SJSA1 (cell line): Measurements from ENCODE around the gene PIAS4. TPM values are rescaled to one million over a fixed set of nuclear protein-coding genes. Genes with fewer than 3 reads are reported as not detected.

Experiments
- DNase-seq, 2 experiments: peaks; one replicate each; pipeline ENCODE4 v3.0.0-alpha.2; 2015 to 2020; ENCODE audit warnings: low spot score in 2 of 2, low read depth in 1 of 2
- H3K27ac ChIP-seq: fragments of 250-450 bp; sonication (Bioruptor Pico); 2 replicates; pipeline ENCODE4 v1.5.1; 2020; ENCODE audit warnings: mild to moderate bottlenecking, moderate library complexity
- H3K27me3 ChIP-seq: fragments of 250-450 bp; sonication (Bioruptor Pico); replicated peaks from 2 replicates; pipeline ENCODE4 v1.5.1; 2020; ENCODE audit warnings: mild to moderate bottlenecking, moderate library complexity
- H3K36me3 ChIP-seq: fragments of 250-450 bp; sonication (Bioruptor Pico); 2 replicates; pipeline ENCODE4 v1.5.1; 2020; ENCODE audit warnings: mild to moderate bottlenecking
- H3K4me1 ChIP-seq: fragments of 250-450 bp; sonication (Bioruptor Pico); replicated peaks from 2 replicates; pipeline ENCODE4 v1.6.1; 2021; ENCODE audit warnings: mild to moderate bottlenecking
- H3K4me3 ChIP-seq: fragments of 250-450 bp; sonication (Bioruptor Pico); 2 replicates; pipeline ENCODE4 v1.5.1; 2020; ENCODE audit warnings: mild to moderate bottlenecking
- H3K9me3 ChIP-seq: fragments of 250-450 bp; sonication (Bioruptor Pico); replicated peaks from 2 replicates; pipeline ENCODE4 v1.5.1; 2020; ENCODE audit warnings: mild to moderate bottlenecking
- total RNA-seq: library from RNA; depleted of rRNA; stranded (reverse); fragments of >200 nt; shearing (Covaris generic); gene quantifications from 2 replicates; pipeline ENCODE4 v1.2.3, GENCODE V29; 2014

Gene PIAS4
- total RNA-seq, 1 experiment from 2014 or later = 17.3 TPM

DNA sequence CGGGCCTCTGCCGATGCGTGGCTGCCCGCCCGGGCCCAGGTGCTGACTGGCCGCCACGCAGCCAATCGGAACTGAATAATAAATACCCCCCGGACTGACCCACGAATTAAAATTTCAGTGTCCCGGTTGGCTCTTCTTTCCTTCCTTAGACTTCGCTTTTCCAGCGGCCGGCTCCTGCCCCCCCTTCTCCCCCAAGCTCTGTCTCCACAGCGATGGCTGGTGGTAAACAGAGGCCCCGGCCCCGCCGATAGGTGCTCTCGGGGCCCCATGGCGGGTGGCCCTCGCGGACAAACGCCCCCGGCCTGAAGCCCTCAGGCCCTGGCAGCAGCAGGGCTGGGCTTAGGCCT, 56.6 kb downstream of the PIAS4 start:
- H3K4me1 ChIP-seq = peaks cover 25% of the 10 kb centered on the region
- 0 out of 2 replicates have a peak, but pooled peaks cover 4% of the 10 kb centered on the region for H3K27me3 ChIP-seq
- no peak for DNase-seq
- peak overlapping the region; percentile 89 for H3K4me3 ChIP-seq
- peak overlapping the region; percentile 84 for H3K27ac ChIP-seq
- peaks cover 55% of the 10 kb centered on the region for H3K36me3 ChIP-seq
- no peaks in the 10 kb centered on the region for H3K9me3 ChIP-seq

DNA sequence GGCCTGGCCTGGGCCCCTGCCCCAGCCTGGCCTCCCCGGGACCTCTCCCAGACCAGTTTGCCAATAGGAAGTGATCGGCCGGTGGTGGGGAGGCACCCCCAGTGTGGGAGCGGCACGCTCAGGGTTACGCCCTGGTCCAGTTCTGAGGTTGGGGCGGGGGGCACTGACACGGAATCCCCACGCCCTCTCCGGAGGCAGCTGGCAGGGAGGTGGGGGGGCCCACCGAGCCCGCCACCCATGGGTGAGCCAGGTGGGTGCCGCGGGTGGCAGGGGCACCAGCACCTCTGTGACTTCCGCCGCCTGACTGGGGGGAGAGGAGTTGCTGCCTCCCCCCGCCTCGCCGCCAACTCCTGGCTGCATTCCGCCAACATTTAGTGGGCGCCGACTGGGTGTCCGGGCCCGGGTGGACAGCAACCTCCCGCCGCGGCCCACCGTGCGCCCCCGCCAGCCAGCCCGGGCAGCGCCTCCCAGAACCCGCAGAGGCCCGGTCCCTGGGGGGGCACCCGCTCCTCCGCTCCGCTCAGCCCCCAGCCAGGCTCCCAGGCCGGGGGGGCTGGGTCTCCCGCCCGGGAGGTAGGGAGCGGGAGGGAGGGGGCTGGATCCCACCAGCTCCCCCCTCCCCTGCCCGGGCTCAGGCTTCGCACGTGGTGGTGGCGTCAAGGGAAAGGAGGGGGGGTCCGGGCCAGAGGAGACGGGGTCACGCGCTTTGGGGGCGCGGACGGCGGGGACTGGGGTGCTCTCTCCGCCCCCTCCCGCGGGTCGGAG, 57.1 kb downstream of the PIAS4 start:
- peak; percentile 40 to 58 for DNase-seq
- Histone ChIP-seq H3K9me3 (no peaks in the 10 kb centered on the region), H3K27me3 (0 out of 2 replicates have a peak, but pooled peaks cover 4% of the 10 kb centered on the region), H3K4me1 (peaks cover 20% of the 10 kb centered on the region), H3K27ac (peak overlapping the region; percentile 84), H3K36me3 (peaks cover 51% of the 10 kb centered on the region), H3K4me3 (peak overlapping the region; percentile 89)

DNA sequence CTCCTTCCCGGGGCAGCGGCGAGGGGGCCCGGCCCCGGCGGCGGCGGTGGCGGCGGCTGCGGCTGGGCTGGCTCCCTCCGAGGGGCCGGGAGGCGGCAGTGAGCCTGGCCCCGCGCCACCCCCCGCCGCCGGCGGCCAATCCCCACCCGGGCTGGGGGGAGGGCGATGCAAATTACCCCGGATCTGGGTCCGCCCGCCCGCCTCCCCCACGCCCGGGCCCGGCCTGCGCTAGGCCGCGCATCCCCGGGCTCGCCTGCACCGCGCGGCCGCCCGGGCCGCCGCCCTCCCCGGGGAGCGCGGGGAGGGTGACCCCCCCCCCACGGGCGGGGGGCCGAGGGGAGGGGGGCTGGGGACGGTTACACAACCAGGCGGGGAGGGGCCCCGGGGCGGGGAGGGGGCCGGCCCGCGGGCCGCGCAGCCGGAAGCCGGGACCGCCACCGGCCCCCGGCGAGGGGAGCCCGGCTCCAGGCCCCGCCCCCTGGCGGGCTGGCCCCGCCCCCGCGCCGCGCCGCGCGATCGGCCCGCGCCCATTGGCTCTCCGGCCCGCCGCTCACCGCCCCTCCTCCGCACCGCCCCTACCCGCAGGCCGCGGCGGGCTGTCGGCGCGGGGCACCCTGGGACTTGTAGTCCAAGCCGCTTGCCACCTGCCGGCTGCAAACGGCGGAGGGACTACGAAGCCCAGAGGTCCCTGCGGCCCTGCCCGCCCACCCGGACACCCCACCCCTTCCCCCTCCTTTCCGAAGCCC, 58.1 kb downstream of the PIAS4 start:
- H3K4me3 ChIP-seq = peak overlapping the region; percentile 89

DNA sequence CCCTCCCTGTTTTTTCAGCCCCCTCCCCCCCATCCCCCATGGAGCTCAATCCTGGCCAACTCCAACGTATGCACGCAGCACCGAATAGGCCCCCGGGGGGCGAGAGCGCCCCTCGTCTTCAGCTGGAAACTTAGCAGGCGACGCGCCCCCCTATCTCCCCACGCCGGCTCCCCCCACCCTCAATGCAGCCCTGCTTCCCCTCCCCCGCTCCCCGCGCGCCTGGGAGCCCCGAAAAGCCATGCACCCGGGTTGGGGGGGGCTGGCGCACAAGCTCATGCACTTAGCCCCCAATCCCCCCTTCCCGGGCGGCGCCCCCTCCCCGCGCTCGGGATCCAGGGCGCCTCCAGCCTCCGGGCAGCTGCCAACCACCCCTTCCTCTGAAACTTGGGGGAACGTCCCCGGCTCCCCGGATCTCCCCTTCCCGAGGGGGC, 58.7 kb downstream of the PIAS4 start:
- Histone ChIP-seq H3K4me1 (peaks cover 18% of the 10 kb centered on the region), H3K36me3 (peaks cover 41% of the 10 kb centered on the region), H3K4me3 (peak overlapping the region; percentile 95), H3K9me3 (no peaks in the 10 kb centered on the region), H3K27ac (peak overlapping the region; percentile 42; the same call in 1 of the 2 replicates), H3K27me3 (0 out of 2 replicates have a peak, but pooled peaks cover 4% of the 10 kb centered on the region)
- DNase-seq = no peak

More for the DNA sequence above, 58.1 kb downstream of the PIAS4 start:
- Histone ChIP-seq H3K36me3 (peaks cover 42% of the 10 kb centered on the region), H3K27me3 (0 out of 2 replicates have a peak, but pooled peaks cover 4% of the 10 kb centered on the region), H3K9me3 (no peaks in the 10 kb centered on the region), H3K4me1 (peaks cover 18% of the 10 kb centered on the region), H3K27ac (no peak overlapping the region; the same call in 1 of the 2 replicates)
- DNase-seq = peak; percentile 85 to 97

DNA sequence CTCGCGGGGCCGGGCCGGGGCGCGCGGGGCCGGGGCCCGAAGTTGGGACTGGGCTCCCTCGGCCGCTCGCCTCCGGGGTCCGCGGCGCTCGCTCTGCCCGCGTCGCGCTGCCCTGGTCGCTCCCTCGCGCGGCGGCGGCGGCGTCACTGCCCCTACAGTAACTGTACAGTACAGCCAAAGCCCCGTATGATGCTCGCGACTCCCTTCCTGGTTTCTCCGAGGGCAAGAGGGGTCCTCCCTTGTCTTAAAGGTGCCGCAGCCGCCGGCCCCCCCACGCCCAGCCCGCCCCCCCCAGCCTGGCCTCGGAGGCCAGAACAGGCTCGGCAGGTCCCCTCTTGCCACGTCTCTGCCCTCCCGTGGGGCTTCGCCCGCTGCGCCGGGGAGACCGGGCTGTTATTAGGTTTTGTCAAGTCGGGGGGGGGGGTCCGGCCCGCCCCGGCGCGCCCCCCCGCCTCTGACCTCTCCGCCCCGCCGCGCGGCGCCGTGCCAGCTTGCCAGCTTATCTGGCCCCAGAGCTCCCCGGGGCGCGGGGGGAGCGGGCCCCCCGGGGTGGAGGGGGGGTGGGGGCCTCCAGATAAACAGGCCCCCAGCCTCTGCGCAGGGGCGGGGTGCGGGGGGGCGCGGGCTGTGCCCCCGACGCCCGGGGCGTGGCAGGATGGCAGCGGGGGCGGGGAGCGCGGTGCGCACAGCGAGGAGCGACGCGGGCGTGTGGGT, 59.3 kb downstream of the PIAS4 start, which contains the start of gene ZBTB7A:
Gene ZBTB7A, minus strand, starts transcription at position 218 of the 714 bp plus-strand sequence. CDS start 11,667 bp downstream, outside the sequence.
- peak within 1 kb of the TSS; percentile 95 for H3K4me3 ChIP-seq
- peaks cover 18% of the 10 kb centered on the region for H3K4me1 ChIP-seq
- peak within 1 kb of the TSS; percentile 42; the same call in 1 of the 2 replicates for H3K27ac ChIP-seq
- peak; percentile 49 to 85 for DNase-seq
- no peaks in the 10 kb centered on the region for H3K9me3 ChIP-seq
- H3K36me3 ChIP-seq = peaks cover 36% of the 10 kb centered on the region
- H3K27me3 ChIP-seq = 0 out of 2 replicates have a peak, but pooled peaks cover 4% of the 10 kb centered on the region

DNA sequence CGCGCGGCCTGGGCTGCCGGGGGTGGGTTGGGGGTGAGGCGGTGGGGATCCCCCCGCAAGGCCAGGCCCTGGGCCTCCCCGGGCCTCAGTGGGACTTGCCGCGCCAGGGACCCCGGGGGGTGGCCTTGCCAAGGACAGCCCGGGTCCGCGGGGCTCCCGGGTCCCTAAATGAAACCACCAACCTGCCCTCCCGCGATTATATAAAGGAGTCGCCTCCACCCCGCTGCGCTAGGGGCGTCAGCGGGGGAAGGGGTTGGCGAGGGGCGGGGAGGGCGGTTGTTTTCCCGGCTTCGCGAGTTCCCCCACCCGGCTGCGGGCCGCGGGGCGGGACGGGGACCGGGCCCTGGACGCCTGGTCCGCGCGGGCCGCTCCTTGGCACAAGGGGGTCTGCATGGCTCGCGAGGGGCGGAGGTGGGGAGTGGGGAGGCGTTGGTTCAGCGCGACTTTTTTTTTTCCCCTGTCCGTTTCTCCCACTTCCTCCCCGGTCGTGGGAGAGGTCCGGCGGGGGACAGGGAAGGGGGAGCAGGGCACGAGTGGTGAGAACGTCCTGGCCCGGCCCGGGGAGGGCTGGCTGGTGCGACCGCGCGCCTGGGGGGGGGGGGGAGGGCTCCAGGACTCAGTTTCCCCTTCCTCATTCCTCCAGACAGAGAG, 60.0 kb downstream of the PIAS4 start:
- peak in 1 of 2 experiments; percentile 41 for DNase-seq
- Histone ChIP-seq H3K9me3 (no peaks in the 10 kb centered on the region), H3K4me1 (peaks cover 18% of the 10 kb centered on the region), H3K4me3 (peak overlapping the region; percentile 95), H3K27me3 (0 out of 2 replicates have a peak, but pooled peaks cover 4% of the 10 kb centered on the region), H3K27ac (no peak overlapping the region), H3K36me3 (peaks cover 29% of the 10 kb centered on the region)

DNA sequence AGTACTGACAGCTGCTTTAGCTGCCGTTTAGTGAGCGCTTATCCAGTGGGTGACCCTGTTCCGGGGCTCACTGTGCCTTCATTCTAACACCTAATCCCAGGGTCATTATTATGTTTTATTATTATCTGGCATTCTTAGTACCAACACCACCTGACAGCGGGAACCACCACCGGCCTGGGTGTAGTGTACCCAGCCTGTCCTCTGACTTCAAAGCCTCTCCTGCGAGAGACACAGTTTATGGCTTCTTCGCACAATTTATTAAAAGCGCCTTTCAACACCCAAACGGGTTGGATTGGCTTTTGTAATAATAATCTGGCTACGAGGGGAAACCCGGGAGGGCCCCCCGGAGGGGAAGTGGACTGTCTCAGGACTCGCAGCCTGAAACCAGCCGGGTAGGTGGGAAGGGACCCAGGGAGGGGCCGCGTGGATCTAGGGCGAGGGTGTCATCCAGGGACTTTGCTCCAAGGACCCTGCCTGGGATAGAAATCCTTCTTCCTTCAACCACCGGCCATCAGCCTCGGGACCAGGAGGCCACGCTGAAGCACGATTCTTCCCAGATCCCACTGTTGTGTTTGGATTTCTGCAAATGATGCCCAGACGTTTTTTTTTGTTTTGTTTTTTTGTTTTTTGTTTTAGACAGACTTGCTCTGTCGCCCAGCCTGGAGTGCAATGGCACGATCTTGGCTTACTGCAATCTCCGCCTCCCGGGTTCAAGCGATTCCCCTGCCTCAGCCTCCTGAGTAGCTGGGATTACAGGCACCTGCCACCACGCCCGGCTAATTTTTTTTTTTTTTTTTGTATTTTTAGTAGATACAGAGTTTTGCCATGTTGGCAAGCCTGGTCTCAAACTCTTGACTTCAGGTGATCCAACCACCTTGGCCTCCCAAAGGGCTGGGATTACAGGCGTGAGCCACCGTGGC, 60.8 kb downstream of the PIAS4 start:
- Histone ChIP-seq H3K9me3 (no peaks in the 10 kb centered on the region), H3K27me3 (0 out of 2 replicates have a peak, but pooled peaks cover 4% of the 10 kb centered on the region), H3K36me3 (peaks cover 21% of the 10 kb centered on the region), H3K27ac (no peak overlapping the region), H3K4me1 (peaks cover 17% of the 10 kb centered on the region), H3K4me3 (peak overlapping the region; percentile 95)
- DNase-seq = no peak

DNA sequence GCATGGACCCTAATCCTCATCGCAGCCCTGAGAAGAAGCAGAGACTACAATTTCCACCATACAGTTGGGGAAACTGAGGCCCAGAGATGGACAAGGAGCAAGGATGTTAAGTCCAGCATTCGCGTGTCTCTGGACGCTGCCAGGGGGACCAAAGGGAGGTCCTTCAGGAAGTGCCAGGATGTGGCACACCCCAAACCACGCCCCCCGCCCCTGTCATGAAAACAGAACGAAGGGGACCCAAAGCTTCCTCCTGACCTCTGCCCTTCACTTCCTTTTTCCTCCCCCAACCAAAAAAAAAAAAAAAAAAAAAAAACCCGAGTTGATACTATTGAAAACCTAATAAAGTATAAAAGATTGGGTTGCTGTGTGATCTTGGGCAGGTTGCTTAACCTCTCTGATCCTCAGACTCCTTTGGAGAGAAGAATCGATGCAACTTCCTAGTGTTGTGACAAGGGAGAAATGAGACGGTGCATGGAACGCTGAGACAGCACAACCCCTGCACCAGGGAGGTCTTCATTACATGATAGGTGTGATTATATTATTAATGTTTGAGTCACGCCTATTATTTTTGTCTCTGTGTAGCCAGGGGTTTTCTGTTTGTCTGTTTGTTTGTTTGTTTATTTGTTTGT, 61.9 kb downstream of the PIAS4 start:
- DNase-seq = no peak
- H3K4me3 ChIP-seq = no peak overlapping the region
- H3K27ac ChIP-seq = no peak overlapping the region
- H3K4me1 ChIP-seq = peaks cover 5% of the 10 kb centered on the region
- 0 out of 2 replicates have a peak, but pooled peaks cover 4% of the 10 kb centered on the region for H3K27me3 ChIP-seq
- H3K36me3 ChIP-seq = peaks cover 10% of the 10 kb centered on the region
- no peaks in the 10 kb centered on the region for H3K9me3 ChIP-seq

DNA sequence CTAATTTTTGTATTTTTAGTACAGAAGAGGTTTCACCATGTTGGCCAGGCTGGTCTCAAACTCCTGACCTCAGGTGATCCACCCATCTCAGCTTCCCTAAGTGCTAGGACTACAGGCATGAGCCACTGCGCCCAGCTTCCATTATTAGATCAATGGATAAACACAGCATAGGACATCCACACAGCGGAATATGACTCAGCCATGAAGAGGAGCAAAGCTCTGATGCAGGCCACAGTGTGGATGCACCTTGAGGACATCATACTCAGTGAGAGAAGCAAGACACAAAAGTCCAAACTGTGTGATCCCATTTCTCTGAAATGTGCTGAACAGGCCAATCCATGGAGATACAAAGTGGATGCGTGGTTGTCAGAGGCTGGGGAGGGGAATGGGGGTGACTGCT, 64.1 kb downstream of the PIAS4 start:
- Histone ChIP-seq H3K27ac (no peak overlapping the region), H3K9me3 (no peaks in the 10 kb centered on the region), H3K36me3 (no peaks in the 10 kb centered on the region), H3K27me3 (0 out of 2 replicates have a peak, but pooled peaks cover 4% of the 10 kb centered on the region), H3K4me1 (peaks cover 6% of the 10 kb centered on the region; the same call in 1 of the 2 replicates), H3K4me3 (no peak overlapping the region)
- no peak for DNase-seq

DNA sequence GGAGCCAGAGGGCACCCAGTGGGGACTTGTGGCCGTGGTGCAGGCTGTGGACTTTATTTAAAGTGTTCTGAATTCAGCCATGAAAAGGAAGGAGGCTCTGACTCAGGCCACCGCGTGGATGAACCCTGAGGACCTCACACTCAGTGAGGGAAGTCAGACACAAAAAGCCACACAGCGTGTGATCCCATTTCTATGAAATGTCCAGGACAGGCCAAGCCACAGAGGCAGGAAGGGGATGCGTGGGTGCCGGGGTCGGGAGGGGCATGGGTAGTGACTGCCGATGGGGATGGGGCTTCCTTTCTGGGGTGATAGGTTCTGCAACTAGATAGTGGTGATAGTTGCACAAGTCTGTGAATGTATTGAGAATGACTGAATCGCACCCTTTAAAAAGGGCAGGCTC, 67.8 kb downstream of the PIAS4 start:
- Histone ChIP-seq H3K27me3 (no peaks in the 10 kb centered on the region), H3K9me3 (no peaks in the 10 kb centered on the region), H3K4me1 (peaks cover 14% of the 10 kb centered on the region), H3K27ac (no peak overlapping the region), H3K36me3 (no peaks in the 10 kb centered on the region), H3K4me3 (no peak overlapping the region)
- no peak for DNase-seq

DNA sequence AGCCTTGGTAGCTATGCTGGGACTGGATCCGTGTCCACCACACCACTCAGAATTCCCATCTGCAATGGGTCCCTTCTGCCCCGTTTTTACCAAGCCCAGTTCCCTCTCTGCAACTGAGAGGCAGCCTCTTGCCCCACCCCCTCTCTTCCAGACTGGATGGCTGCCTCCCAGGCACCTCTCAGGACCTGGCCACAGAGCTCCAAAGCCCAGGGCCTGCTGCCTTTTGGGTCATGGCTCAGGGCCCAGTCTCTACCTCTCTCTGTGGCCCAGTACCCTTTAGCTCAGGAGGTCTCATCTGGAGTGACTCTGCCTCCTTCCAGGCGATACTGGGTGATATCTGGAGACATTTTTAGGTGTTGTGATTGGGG, 69.5 kb downstream of the PIAS4 start:
- H3K27me3 ChIP-seq = no peaks in the 10 kb centered on the region
- no peak overlapping the region for H3K27ac ChIP-seq
- no peak for DNase-seq
- no peaks in the 10 kb centered on the region for H3K36me3 ChIP-seq
- H3K4me3 ChIP-seq = no peak overlapping the region
- peaks cover 14% of the 10 kb centered on the region for H3K4me1 ChIP-seq
- H3K9me3 ChIP-seq = no peaks in the 10 kb centered on the region
